HL-60 (cell line): ENCODE measurements around the gene MFAP3L.

Experiments used
- DNase-seq, 2 experiments: peaks; one replicate each; pipeline ENCODE4 v3.0.0-alpha.2; 2010 to 2020; ENCODE audit warnings: low read depth in 1 of 2, low spot score in 1 of 2
- H3K27ac ChIP-seq: fragments of 250-450 bp; sonication (Bioruptor Pico); replicated peaks from 2 replicates; pipeline ENCODE4 v1.5.1; 2020; ENCODE audit warnings: mild to moderate bottlenecking, moderate library complexity
- H3K27me3 ChIP-seq: fragments of 250-450 bp; sonication (Bioruptor Pico); 2 replicates; pipeline ENCODE4 v1.5.1; 2021; ENCODE audit warnings: mild to moderate bottlenecking, moderate library complexity; ENCODE audit not compliant: insufficient read depth, poor library complexity, severe bottlenecking
- H3K4me3 ChIP-seq: replicated peaks from 2 replicates; pipeline ENCODE4 v1.5.1; 2011; ENCODE audit warnings: mild to moderate bottlenecking, control low read depth, low read length; ENCODE audit not compliant: insufficient read depth
- GABPA ChIP-seq: IDR thresholded peaks from 2 replicates; pipeline ENCODE4 v1.6.1; 2012; ENCODE audit warnings: low read depth
- POLR2AphosphoS5 ChIP-seq: IDR thresholded peaks from 2 replicates; pipeline ENCODE4 v1.6.1; 2012; ENCODE audit warnings: low read depth
- SPI1 ChIP-seq: IDR thresholded peaks from 2 replicates; pipeline ENCODE4 v1.6.1; 2012; ENCODE audit warnings: low read depth, mild to moderate bottlenecking, borderline replicate concordance
- TF ChIP-seq, protein P1 (sequence below): IDR thresholded peaks from one replicate; pipeline ENCODE4 v1.5.1; 2011; ENCODE audit warnings: low read length, control low read depth, inconsistent platforms; ENCODE audit not compliant: insufficient read depth
- TF ChIP-seq, protein P2 (sequence below): IDR thresholded peaks from 2 replicates; pipeline ENCODE4 v1.6.1; 2012; ENCODE audit warnings: low read depth; ENCODE audit not compliant: insufficient replicate concordance

MFAP3L gene

DNA sequence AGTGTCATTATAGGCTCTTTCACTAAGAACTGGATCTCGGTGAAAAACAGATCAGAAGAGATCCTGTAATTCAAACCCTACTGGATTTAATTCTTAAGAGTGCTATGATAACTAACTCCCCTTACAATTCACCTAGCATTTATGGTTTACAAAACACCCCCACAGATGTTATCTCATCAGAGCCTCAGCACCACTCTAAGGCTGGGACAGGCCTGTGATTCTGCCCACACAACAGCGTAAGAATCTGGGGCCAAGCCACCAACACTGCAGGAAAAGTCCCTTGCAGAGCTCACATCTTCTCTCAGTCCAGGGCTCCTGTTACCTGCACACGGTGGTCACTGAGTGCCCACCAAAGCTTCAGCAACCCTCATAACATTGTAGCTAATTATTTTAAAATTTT is 8.9 kb downstream of the MFAP3L start:
- Histone ChIP-seq H3K27me3 (no peaks in the 10 kb centered on the region), H3K27ac (no peak overlapping the region), H3K4me3 (no peak overlapping the region)
- no peak for TF ChIP-seq POLR2AphosphoS5
- no peak for TF ChIP-seq SPI1
- TF ChIP-seq, protein P1, sequence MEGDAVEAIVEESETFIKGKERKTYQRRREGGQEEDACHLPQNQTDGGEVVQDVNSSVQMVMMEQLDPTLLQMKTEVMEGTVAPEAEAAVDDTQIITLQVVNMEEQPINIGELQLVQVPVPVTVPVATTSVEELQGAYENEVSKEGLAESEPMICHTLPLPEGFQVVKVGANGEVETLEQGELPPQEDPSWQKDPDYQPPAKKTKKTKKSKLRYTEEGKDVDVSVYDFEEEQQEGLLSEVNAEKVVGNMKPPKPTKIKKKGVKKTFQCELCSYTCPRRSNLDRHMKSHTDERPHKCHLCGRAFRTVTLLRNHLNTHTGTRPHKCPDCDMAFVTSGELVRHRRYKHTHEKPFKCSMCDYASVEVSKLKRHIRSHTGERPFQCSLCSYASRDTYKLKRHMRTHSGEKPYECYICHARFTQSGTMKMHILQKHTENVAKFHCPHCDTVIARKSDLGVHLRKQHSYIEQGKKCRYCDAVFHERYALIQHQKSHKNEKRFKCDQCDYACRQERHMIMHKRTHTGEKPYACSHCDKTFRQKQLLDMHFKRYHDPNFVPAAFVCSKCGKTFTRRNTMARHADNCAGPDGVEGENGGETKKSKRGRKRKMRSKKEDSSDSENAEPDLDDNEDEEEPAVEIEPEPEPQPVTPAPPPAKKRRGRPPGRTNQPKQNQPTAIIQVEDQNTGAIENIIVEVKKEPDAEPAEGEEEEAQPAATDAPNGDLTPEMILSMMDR: no peak
- TF ChIP-seq, protein P2, sequence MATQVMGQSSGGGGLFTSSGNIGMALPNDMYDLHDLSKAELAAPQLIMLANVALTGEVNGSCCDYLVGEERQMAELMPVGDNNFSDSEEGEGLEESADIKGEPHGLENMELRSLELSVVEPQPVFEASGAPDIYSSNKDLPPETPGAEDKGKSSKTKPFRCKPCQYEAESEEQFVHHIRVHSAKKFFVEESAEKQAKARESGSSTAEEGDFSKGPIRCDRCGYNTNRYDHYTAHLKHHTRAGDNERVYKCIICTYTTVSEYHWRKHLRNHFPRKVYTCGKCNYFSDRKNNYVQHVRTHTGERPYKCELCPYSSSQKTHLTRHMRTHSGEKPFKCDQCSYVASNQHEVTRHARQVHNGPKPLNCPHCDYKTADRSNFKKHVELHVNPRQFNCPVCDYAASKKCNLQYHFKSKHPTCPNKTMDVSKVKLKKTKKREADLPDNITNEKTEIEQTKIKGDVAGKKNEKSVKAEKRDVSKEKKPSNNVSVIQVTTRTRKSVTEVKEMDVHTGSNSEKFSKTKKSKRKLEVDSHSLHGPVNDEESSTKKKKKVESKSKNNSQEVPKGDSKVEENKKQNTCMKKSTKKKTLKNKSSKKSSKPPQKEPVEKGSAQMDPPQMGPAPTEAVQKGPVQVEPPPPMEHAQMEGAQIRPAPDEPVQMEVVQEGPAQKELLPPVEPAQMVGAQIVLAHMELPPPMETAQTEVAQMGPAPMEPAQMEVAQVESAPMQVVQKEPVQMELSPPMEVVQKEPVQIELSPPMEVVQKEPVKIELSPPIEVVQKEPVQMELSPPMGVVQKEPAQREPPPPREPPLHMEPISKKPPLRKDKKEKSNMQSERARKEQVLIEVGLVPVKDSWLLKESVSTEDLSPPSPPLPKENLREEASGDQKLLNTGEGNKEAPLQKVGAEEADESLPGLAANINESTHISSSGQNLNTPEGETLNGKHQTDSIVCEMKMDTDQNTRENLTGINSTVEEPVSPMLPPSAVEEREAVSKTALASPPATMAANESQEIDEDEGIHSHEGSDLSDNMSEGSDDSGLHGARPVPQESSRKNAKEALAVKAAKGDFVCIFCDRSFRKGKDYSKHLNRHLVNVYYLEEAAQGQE: no peak
- no peak for TF ChIP-seq GABPA
- DNase-seq: no peak

DNA sequence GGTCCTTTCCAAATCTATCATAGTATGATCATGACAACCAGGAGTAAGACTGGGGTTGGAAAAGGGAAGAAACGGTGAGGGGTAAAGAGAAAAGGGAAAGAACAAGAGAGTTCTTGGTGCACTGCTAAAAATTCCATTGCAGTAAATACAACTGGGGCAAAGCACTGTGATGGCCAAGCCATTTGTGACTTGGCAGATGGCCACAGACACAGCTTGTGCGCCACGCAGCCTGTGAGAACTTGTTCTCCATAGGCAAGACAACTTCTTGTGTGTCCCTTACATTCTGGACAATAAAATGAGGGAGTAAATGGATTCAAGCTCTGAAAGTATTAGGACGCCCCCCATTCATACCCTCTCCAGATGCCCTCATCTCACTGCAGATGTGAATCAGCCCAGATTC is 10.9 kb downstream of the MFAP3L start:
- DNase-seq: no peak
- no peak overlapping the region for H3K27ac ChIP-seq
- no peak overlapping the region for H3K4me3 ChIP-seq
- H3K27me3 ChIP-seq: no peaks in the 10 kb centered on the region
- TF ChIP-seq POLR2AphosphoS5 (no peak), SPI1 (no peak), GABPA (no peak)
- TF ChIP-seq, protein P2: no peak
- TF ChIP-seq, protein P1: no peak

DNA sequence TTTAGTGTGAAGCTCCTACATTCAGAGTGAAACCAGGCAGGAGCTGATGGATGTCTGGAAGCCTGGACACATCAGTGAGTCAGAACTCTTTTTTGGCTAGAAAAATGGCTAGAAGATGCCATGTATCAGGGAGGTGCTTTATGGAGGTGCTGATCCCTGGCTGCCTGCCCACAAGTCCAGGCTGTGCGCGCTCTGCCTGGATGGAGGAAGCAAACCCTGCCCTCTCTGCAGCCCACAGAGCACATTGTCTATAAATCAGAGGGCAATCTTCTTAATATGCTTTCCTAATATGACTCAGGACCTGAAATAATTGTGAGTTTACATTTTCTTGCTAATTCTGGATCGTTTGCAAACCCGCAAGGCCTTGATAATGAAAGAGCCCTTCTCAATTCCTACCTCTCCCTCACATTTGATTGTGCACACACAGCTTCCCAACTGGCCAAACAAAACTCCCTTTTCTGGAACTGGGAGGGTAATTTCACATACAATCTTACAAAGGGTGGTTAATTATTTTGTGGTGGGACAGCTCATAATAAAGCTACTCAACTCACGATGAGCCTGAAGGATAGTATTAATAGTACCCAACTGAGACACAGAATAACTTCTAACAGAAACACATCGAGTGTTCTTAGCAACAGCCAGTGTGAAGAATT is 11.7 kb downstream of the MFAP3L start:
- DNase-seq: no peak
- Histone ChIP-seq H3K27ac (no peak overlapping the region), H3K4me3 (no peak overlapping the region), H3K27me3 (no peaks in the 10 kb centered on the region)
- TF ChIP-seq, protein P1: no peak
- no peak for TF ChIP-seq SPI1
- TF ChIP-seq, protein P2: no peak
- TF ChIP-seq POLR2AphosphoS5: no peak
- TF ChIP-seq GABPA: no peak
